Epithelial cell of esophagus (primary cell): ENCODE data around the gene SMAD5.
A peak's percentile ranks its signal among the peaks of the same experiment; 100 is the strongest.

Experiments used
- DNase-seq: peaks from one replicate; pipeline ENCODE4 v3.0.0; 2010; ENCODE audit warnings: low read depth
- H3K4me3 ChIP-seq: 2 replicates; pipeline ENCODE4 v1.5.1; 2011; ENCODE audit warnings: mild to moderate bottlenecking, low read length, control low read depth
- CTCF ChIP-seq: IDR thresholded peaks from 2 replicates; pipeline ENCODE4 v1.5.1; 2011; ENCODE audit warnings: low read depth, mild to moderate bottlenecking, low read length, control low read depth, inconsistent platforms; ENCODE audit not compliant: insufficient read depth; ENCODE audit errors: missing control alignments

The SMAD5 gene

GRCh38 chr5:136132557-136133221 is at the start of gene SMAD5:
Gene SMAD5 (plus strand): TSS chr5:136132845. CDS start chr5:136153761, 20,916 bp downstream.
- peak; percentile 93 for DNase-seq
- peak within 1 kb of the TSS; percentile 84 for H3K4me3 ChIP-seq
- TF ChIP-seq CTCF, result no peak

GRCh38 chr5:136084698-136085097 is 47.9 kb upstream of the SMAD5 start:
- TF ChIP-seq CTCF, result no peak
- H3K4me3 ChIP-seq, result no peak overlapping the region
- no peak for DNase-seq

GRCh38 chr5:136086783-136087566 is 45.7 kb upstream of the SMAD5 start:
- no peak overlapping the region for H3K4me3 ChIP-seq
- TF ChIP-seq CTCF, result no peak
- no peak for DNase-seq

GRCh38 chr5:136087961-136088871 is 44.4 kb upstream of the SMAD5 start:
- DNase-seq, result peak; percentile 76
- no peak overlapping the region for H3K4me3 ChIP-seq
- TF ChIP-seq CTCF, result no peak

GRCh38 chr5:136089791-136090190 is 42.9 kb upstream of the SMAD5 start:
- no peak for DNase-seq
- no peak for TF ChIP-seq CTCF
- no peak overlapping the region for H3K4me3 ChIP-seq

GRCh38 chr5:136090319-136090718 is 42.3 kb upstream of the SMAD5 start:
- H3K4me3 ChIP-seq, result no peak overlapping the region
- TF ChIP-seq CTCF, result no peak

More at GRCh38 chr5:136090319-136090718, 42.3 kb upstream of the SMAD5 start:
- DNase-seq, result no peak
